ENCODE data around the gene ADCY6. TPM values are rescaled to one million over a fixed set of nuclear protein-coding genes. Genes with fewer than 3 reads are reported as not detected.

The ADCY6 gene
- total RNA-seq, 1 donor from 2014 or later: 54.4 TPM

DNA sequence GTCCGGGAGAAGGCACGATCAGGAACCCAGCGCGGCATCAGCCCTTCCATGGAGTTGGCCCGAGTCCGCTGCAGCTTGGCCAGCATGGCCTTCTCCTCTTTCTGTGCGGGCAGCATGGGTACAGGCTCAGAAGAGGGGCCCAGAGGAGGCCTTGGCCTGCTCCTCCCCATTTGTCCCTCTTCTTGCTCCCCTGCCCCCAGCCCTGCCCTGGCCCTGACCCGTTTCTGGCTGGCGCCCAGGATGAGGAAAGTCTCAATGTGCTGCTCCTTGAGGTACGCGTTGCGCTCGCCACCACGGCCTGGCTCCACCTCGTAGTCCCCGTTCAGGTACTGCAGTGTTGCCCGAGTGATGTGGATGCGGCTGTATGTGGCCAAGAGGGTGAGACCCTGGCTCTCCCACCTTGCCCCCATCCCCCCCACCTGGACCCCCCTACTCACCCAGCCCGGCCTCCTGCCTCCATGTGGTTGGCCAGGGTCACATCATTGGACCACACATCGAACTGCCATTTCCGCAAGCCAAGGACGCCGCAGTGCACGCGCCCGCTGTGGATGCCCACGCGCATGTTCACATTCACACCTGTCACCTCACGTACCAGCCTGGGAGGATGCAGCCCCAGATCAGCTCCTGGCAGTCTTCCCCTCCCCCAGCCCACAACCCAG is 12.8 kb downstream of the ADCY6 start:
- no peaks in the 10 kb centered on the region for H3K27me3 Mint-ChIP-seq
- H3K27ac Mint-ChIP-seq: no peak overlapping the region
- no peaks in the 10 kb centered on the region for H3K9me3 Mint-ChIP-seq
- H3K36me3 Mint-ChIP-seq: peaks cover 18% of the 10 kb centered on the region
- no peak for DNase-seq (ENCODE audit: extremely low spot score, unreplicated experiment)
- TF ChIP-seq, protein P1, sequence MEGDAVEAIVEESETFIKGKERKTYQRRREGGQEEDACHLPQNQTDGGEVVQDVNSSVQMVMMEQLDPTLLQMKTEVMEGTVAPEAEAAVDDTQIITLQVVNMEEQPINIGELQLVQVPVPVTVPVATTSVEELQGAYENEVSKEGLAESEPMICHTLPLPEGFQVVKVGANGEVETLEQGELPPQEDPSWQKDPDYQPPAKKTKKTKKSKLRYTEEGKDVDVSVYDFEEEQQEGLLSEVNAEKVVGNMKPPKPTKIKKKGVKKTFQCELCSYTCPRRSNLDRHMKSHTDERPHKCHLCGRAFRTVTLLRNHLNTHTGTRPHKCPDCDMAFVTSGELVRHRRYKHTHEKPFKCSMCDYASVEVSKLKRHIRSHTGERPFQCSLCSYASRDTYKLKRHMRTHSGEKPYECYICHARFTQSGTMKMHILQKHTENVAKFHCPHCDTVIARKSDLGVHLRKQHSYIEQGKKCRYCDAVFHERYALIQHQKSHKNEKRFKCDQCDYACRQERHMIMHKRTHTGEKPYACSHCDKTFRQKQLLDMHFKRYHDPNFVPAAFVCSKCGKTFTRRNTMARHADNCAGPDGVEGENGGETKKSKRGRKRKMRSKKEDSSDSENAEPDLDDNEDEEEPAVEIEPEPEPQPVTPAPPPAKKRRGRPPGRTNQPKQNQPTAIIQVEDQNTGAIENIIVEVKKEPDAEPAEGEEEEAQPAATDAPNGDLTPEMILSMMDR (conservative IDR thresholded peaks at IDR 0.05): no peak
- H3K4me3 Mint-ChIP-seq: no peak overlapping the region
- peaks cover 9% of the 10 kb centered on the region for H3K4me1 Mint-ChIP-seq (ENCODE audit: unreplicated experiment)

- no peak overlapping the region for H3K4me3 Mint-ChIP-seq
- no peak overlapping the region for H3K27ac Mint-ChIP-seq
- TF ChIP-seq, protein P1 (conservative IDR thresholded peaks at IDR 0.05): no peak
- no peaks in the 10 kb centered on the region for H3K9me3 Mint-ChIP-seq
- no peak for DNase-seq (ENCODE audit: extremely low spot score, unreplicated experiment)
- H3K4me1 Mint-ChIP-seq (ENCODE audit: unreplicated experiment): peaks cover 7% of the 10 kb centered on the region
- H3K36me3 Mint-ChIP-seq: peaks cover 25% of the 10 kb centered on the region
- H3K27me3 Mint-ChIP-seq: no peaks in the 10 kb centered on the region
These were observed 13.6 kb downstream of the ADCY6 start for GRCh38 chr12:48775299-48775698.

DNA sequence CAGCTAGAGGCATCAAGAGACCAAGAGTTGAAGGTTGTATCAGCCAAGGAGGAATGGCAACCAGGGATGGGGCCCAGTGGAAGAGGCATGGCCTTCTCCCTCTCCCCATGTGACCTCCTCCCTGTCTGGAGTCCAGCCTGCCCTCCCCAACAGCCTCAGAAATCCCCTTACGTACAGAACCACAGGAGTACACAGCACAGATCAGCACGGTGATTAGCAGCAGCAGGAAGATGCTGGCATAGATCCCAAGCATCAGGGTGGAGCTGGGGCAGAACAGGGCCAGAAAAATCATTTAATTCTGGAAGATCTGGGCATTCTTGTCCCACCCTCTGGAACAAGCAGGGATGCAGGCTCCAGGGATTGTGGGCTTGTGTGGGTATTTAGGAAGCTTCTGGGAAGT is 14.4 kb downstream of the ADCY6 start:
- TF ChIP-seq, protein P1 (conservative IDR thresholded peaks at IDR 0.05): no peak
- no peak overlapping the region for H3K4me3 Mint-ChIP-seq
- peaks cover 28% of the 10 kb centered on the region for H3K36me3 Mint-ChIP-seq
- no peaks in the 10 kb centered on the region for H3K4me1 Mint-ChIP-seq (ENCODE audit: unreplicated experiment)
- H3K9me3 Mint-ChIP-seq: no peaks in the 10 kb centered on the region
- no peak overlapping the region for H3K27ac Mint-ChIP-seq
- H3K27me3 Mint-ChIP-seq: no peaks in the 10 kb centered on the region
- DNase-seq (ENCODE audit: extremely low spot score, unreplicated experiment): no peak

- Mint-ChIP-seq H3K4me1 (ENCODE audit: unreplicated experiment) (no peaks in the 10 kb centered on the region), H3K9me3 (no peaks in the 10 kb centered on the region), H3K4me3 (no peak overlapping the region), H3K27me3 (no peaks in the 10 kb centered on the region), H3K27ac (no peak overlapping the region), H3K36me3 (peaks cover 31% of the 10 kb centered on the region)
- no peak for DNase-seq (ENCODE audit: extremely low spot score, unreplicated experiment)
- TF ChIP-seq, protein P1 (conservative IDR thresholded peaks at IDR 0.05): no peak
These were observed 15.2 kb downstream of the ADCY6 start for GRCh38 chr12:48773686-48774085.

DNA sequence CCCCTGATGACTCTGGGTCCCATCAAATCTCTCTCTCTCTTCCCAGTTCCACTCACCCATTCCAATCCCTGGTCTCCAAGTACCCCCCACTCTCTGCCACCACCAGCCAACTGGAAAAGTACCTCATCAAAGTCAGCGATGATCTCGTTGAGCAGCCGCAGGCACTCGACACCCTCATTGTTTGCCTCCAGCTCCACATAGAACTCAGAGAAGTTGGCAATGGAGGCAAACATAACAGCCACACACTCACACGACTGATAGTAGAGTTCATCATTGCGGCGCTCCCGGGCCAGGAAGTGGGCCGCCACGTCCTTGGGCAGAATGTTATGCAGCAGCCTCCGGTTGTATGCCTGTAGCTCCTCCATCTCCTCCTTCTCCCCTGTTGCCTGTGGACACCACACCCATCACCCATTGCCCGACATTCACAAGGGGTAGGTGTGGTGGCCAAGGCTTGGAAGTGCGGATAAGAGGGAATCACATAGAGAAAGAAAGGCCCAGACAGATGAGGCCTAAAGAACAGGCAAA is 17.2 kb downstream of the ADCY6 start:
- TF ChIP-seq, protein P1 (conservative IDR thresholded peaks at IDR 0.05): no peak
- Mint-ChIP-seq H3K27ac (no peak overlapping the region), H3K4me1 (ENCODE audit: unreplicated experiment) (no peaks in the 10 kb centered on the region), H3K4me3 (no peak overlapping the region), H3K36me3 (peaks cover 24% of the 10 kb centered on the region), H3K9me3 (no peaks in the 10 kb centered on the region), H3K27me3 (no peaks in the 10 kb centered on the region)
- no peak for DNase-seq (ENCODE audit: extremely low spot score, unreplicated experiment)

Measured in type B pancreatic cell (in vitro differentiated cells).